Uterus (tissue), 2 donors: ENCODE results near the gene SMARCC1.

ENCODE experiments used
- CTCF ChIP-seq, 4 experiments: fragments of 200-600 bp in 2 of 4; fragments of 450-650 bp in 2 of 4; sonication (generic) in 2 of 4; IDR thresholded peaks; one replicate each; pipeline ENCODE4 v1.5.1; 2016 to 2019; ENCODE audit warnings: antibody characterized with exemption in 4 of 4, mild to moderate bottlenecking in 2 of 4, moderate library complexity in 1 of 4
- POLR2A ChIP-seq, 2 donors: fragments of 450-650 bp; IDR thresholded peaks; one replicate each; pipeline ENCODE4 v1.6.1; 2016; ENCODE audit warnings: antibody characterized with exemption in 2 of 2, mild to moderate bottlenecking in 1 of 2, moderate library complexity in 1 of 2

GRCh38 chr3:47661121-47661752, 120.5 kb downstream of the SMARCC1 start:
- TF ChIP-seq CTCF (IDR thresholded peaks at IDR 0.05) (no peak), POLR2A (IDR thresholded peaks at IDR 0.05) (no peak)
